HG03575 (cell line): ENCODE measurements around the gene HSPBP1.
"Not testable (repeated sequence)": the region's sequence is repeated elsewhere in the genome, so short reads cannot be mapped to it uniquely, and the experiment has no call there.

Experiments used
- ATAC-seq: cut with Tn5 transposase; IDR thresholded peaks from one replicate; pipeline ENCODE4 v1.9.1; 2021; ENCODE audit not compliant: unreplicated experiment, insufficient number of reproducible peaks, low FRiP score; ENCODE audit errors: extremely low read depth

Gene HSPBP1

GRCh38 chr19:55279770-55280643, at the start of gene HSPBP1:
Gene HSPBP1 (minus strand): TSS chr19:55280110. CDS start chr19:55279608, 502 bp downstream.
- ATAC-seq = no peak

- ATAC-seq = not testable (repeated sequence)
These were observed 48.9 kb upstream of the HSPBP1 start for GRCh38 chr19:55328774-55329318.

GRCh38 chr19:55325172-55325571, 45.3 kb upstream of the HSPBP1 start, which contains the start of gene TMEM150B:
Gene TMEM150B (minus strand): TSS chr19:55325341. CDS start chr19:55321036, 4,305 bp downstream.
- no peak for ATAC-seq

- no peak for ATAC-seq
These were observed 44.8 kb upstream of the HSPBP1 start for GRCh38 chr19:55324662-55325061.

- ATAC-seq = no peak
These were observed 42.4 kb upstream of the HSPBP1 start for GRCh38 chr19:55322204-55322885.

GRCh38 chr19:55321466-55322137, 41.7 kb upstream of the HSPBP1 start:
- no peak for ATAC-seq

- no peak for ATAC-seq
These were observed 41.0 kb upstream of the HSPBP1 start for GRCh38 chr19:55320844-55321419.

GRCh38 chr19:55319785-55320184, 39.9 kb upstream of the HSPBP1 start:
- ATAC-seq = no peak

GRCh38 chr19:55316646-55317045, 36.7 kb upstream of the HSPBP1 start:
- no peak for ATAC-seq

GRCh38 chr19:55315956-55316525, 36.1 kb upstream of the HSPBP1 start:
- ATAC-seq = no peak

GRCh38 chr19:55314396-55314795, 34.5 kb upstream of the HSPBP1 start:
- ATAC-seq = no peak

- no peak for ATAC-seq
These were observed 33.0 kb upstream of the HSPBP1 start for GRCh38 chr19:55312621-55313512.

- no peak for ATAC-seq
These were observed 31.9 kb upstream of the HSPBP1 start for GRCh38 chr19:55311797-55312196.

GRCh38 chr19:55311397-55311796, 31.5 kb upstream of the HSPBP1 start:
- no peak for ATAC-seq

GRCh38 chr19:55310498-55310897, 30.6 kb upstream of the HSPBP1 start:
- ATAC-seq = no peak

- no peak for ATAC-seq
These were observed 29.5 kb upstream of the HSPBP1 start for GRCh38 chr19:55309448-55309847.

GRCh38 chr19:55308281-55308680, 28.4 kb upstream of the HSPBP1 start:
- ATAC-seq = no peak

- ATAC-seq = no peak
These were observed 26.8 kb upstream of the HSPBP1 start for GRCh38 chr19:55306712-55307111.
